B cell (primary cell): ENCODE results near the gene SNX32.

ENCODE experiments used
- EZH2 ChIP-seq: IDR thresholded peaks from 2 replicates; pipeline ENCODE4 v1.6.1; 2012; ENCODE audit warnings: borderline replicate concordance, low read depth, mild to moderate bottlenecking, moderate library complexity, low read length; ENCODE audit not compliant: insufficient read depth, poor library complexity, severe bottlenecking
- TF ChIP-seq, protein P1 (sequence below): fragments of 200-600 bp; IDR thresholded peaks from one replicate; pipeline ENCODE4 v1.8.0; 2022; ENCODE audit warnings: antibody characterized with exemption, mild to moderate bottlenecking

DNA sequence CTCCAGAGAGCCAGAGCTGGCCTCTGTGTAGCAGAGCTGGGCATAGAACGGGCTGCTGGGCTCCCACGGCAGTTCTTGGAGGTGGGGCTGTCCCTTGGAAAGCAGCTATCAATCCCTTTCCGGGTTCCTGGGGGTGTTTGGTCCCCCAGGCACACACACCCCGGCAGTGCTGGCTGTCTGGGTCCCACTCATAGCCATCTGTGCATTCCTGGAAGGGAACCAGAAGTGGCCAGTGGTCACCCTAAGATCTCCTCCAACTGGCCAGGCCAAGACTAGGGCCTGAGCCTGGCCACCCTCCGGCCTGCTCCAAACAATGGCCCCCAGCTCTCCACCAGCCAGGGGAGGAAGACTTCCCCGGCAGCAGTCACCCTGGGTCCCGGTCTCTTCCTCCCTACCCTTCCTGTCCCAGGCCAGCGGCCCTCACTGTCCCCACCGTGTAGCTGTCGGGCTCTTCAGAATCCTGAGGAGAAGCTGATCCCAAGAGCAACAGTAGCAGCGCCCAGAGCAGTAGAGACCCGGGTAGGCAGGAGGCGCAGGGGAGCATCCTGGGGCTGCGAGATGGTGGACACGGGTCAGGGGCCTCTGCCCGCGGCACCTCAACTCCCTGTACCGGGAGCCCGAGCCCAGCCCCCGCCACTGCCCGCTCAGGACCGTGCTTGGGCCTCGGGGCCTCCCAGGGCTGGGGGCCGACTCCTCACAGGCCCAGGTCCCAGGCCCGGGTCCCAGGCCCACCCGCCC is 38.2 kb downstream of the SNX32 start:
- TF ChIP-seq, protein P1, sequence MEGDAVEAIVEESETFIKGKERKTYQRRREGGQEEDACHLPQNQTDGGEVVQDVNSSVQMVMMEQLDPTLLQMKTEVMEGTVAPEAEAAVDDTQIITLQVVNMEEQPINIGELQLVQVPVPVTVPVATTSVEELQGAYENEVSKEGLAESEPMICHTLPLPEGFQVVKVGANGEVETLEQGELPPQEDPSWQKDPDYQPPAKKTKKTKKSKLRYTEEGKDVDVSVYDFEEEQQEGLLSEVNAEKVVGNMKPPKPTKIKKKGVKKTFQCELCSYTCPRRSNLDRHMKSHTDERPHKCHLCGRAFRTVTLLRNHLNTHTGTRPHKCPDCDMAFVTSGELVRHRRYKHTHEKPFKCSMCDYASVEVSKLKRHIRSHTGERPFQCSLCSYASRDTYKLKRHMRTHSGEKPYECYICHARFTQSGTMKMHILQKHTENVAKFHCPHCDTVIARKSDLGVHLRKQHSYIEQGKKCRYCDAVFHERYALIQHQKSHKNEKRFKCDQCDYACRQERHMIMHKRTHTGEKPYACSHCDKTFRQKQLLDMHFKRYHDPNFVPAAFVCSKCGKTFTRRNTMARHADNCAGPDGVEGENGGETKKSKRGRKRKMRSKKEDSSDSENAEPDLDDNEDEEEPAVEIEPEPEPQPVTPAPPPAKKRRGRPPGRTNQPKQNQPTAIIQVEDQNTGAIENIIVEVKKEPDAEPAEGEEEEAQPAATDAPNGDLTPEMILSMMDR = no peak
- TF ChIP-seq EZH2 = no peak
